ENCODE measurements around the gene GFOD1. TPM values are rescaled to one million over a fixed set of nuclear protein-coding genes. Genes with fewer than 3 reads are reported as not detected.

The GFOD1 gene
- total RNA-seq, 1 donor from 2014 or later: 0.81 TPM

GRCh38 chr6:13384966-13385365, 102.4 kb downstream of the GFOD1 start:
- Mint-ChIP-seq H3K36me3 (ENCODE audit: insufficient read depth) (no peaks in the 10 kb centered on the region), H3K4me3 (ENCODE audit: low read depth) (no peak overlapping the region), H3K9me3 (ENCODE audit: low read depth) (peaks cover 4% of the 10 kb centered on the region), H3K27me3 (no peaks in the 10 kb centered on the region), H3K27ac (no peak overlapping the region), H3K4me1 (ENCODE audit: low read depth) (peaks cover 35% of the 10 kb centered on the region)
- no peak for TF ChIP-seq CTCF (IDR thresholded peaks at IDR 0.05; ENCODE audit: unreplicated experiment)
- no peak for DNase-seq (ENCODE audit: low spot score, unreplicated experiment)

- DNase-seq (ENCODE audit: low spot score, unreplicated experiment): no peak
- Mint-ChIP-seq H3K36me3 (ENCODE audit: insufficient read depth) (no peaks in the 10 kb centered on the region), H3K4me1 (ENCODE audit: low read depth) (peaks cover 40% of the 10 kb centered on the region), H3K27me3 (no peaks in the 10 kb centered on the region), H3K9me3 (ENCODE audit: low read depth) (peaks cover 4% of the 10 kb centered on the region), H3K27ac (no peak overlapping the region), H3K4me3 (ENCODE audit: low read depth) (no peak overlapping the region)
- TF ChIP-seq CTCF (IDR thresholded peaks at IDR 0.05; ENCODE audit: unreplicated experiment): no peak
Measured at GRCh38 chr6:13384506-13384905, 102.9 kb downstream of the GFOD1 start.

GRCh38 chr6:13383328-13384163, 103.9 kb downstream of the GFOD1 start:
- DNase-seq (ENCODE audit: low spot score, unreplicated experiment): no peak
- H3K4me3 Mint-ChIP-seq (ENCODE audit: low read depth): no peak overlapping the region
- TF ChIP-seq CTCF (IDR thresholded peaks at IDR 0.05; ENCODE audit: unreplicated experiment): no peak
- peaks cover 42% of the 10 kb centered on the region for H3K4me1 Mint-ChIP-seq (ENCODE audit: low read depth)
- H3K27ac Mint-ChIP-seq: peak overlapping the region; percentile 20
- H3K36me3 Mint-ChIP-seq (ENCODE audit: insufficient read depth): no peaks in the 10 kb centered on the region
- H3K27me3 Mint-ChIP-seq: no peaks in the 10 kb centered on the region
- H3K9me3 Mint-ChIP-seq (ENCODE audit: low read depth): peaks cover 4% of the 10 kb centered on the region

- no peak for DNase-seq (ENCODE audit: low spot score, unreplicated experiment)
- H3K27me3 Mint-ChIP-seq: no peaks in the 10 kb centered on the region
- H3K4me1 Mint-ChIP-seq (ENCODE audit: low read depth): peaks cover 42% of the 10 kb centered on the region
- no peaks in the 10 kb centered on the region for H3K36me3 Mint-ChIP-seq (ENCODE audit: insufficient read depth)
- no peaks in the 10 kb centered on the region for H3K9me3 Mint-ChIP-seq (ENCODE audit: low read depth)
- no peak overlapping the region for H3K27ac Mint-ChIP-seq
- no peak for TF ChIP-seq CTCF (IDR thresholded peaks at IDR 0.05; ENCODE audit: unreplicated experiment)
- no peak overlapping the region for H3K4me3 Mint-ChIP-seq (ENCODE audit: low read depth)
Measured at GRCh38 chr6:13380761-13381160, 106.6 kb downstream of the GFOD1 start.

- no peaks in the 10 kb centered on the region for H3K36me3 Mint-ChIP-seq (ENCODE audit: insufficient read depth)
- no peak overlapping the region for H3K4me3 Mint-ChIP-seq (ENCODE audit: low read depth)
- no peak overlapping the region for H3K27ac Mint-ChIP-seq
- peaks cover 33% of the 10 kb centered on the region for H3K4me1 Mint-ChIP-seq (ENCODE audit: low read depth)
- no peak for TF ChIP-seq CTCF (IDR thresholded peaks at IDR 0.05; ENCODE audit: unreplicated experiment)
- no peaks in the 10 kb centered on the region for H3K9me3 Mint-ChIP-seq (ENCODE audit: low read depth)
- no peaks in the 10 kb centered on the region for H3K27me3 Mint-ChIP-seq
- DNase-seq (ENCODE audit: low spot score, unreplicated experiment): no peak
Measured at GRCh38 chr6:13378669-13379590, 108.5 kb downstream of the GFOD1 start.

All from progenitor cell of endocrine pancreas (in vitro differentiated cells).